DOHH2 (cell line): ENCODE measurements around the gene NUP42.

Experiments
- H3F3A ChIP-seq: fragments of 200-600 bp; sonication (generic), shearing (Covaris generic); 2 replicates; pipeline ENCODE4 v1.6.0; 2016; ENCODE audit warnings: antibody characterized with exemption, mild to moderate bottlenecking; ENCODE audit not compliant: control insufficient read depth, insufficient read depth
- H3K27ac ChIP-seq: fragments of 200-600 bp; sonication (generic); 2 replicates; pipeline ENCODE4 v1.5.1; 2014; ENCODE audit warnings: low read depth, mild to moderate bottlenecking, low read length, moderate library complexity
- H3K27me3 ChIP-seq: fragments of 200-600 bp; sonication (generic); 2 replicates; pipeline ENCODE4 v1.6.1; 2014; ENCODE audit warnings: mild to moderate bottlenecking, low read length, mixed read lengths; ENCODE audit not compliant: control insufficient read depth
- H3K36me3 ChIP-seq: fragments of 200-600 bp; sonication (generic); 2 replicates; pipeline ENCODE4 v1.6.1; 2014; ENCODE audit warnings: mild to moderate bottlenecking, low read length, moderate library complexity, mixed read lengths; ENCODE audit not compliant: control insufficient read depth
- H3K4me1 ChIP-seq: fragments of 200-600 bp; sonication (generic); 2 replicates; pipeline ENCODE4 v1.6.1; 2014; ENCODE audit warnings: mild to moderate bottlenecking, low read length, mixed read lengths; ENCODE audit not compliant: control insufficient read depth
- H3K4me2 ChIP-seq: fragments of 200-600 bp; sonication (generic); 2 replicates; pipeline ENCODE4 v1.6.0; 2014; ENCODE audit warnings: mild to moderate bottlenecking, low read length, moderate library complexity
- H3K4me3 ChIP-seq: fragments of 200-600 bp; sonication (generic); 2 replicates; pipeline ENCODE4 v1.5.1; 2014; ENCODE audit warnings: mild to moderate bottlenecking, low read length, mixed read lengths
- H3K79me2 ChIP-seq: fragments of 200-600 bp; sonication (generic); 2 replicates; pipeline ENCODE4 v1.6.1; 2014; ENCODE audit warnings: mild to moderate bottlenecking, low read length, mixed read lengths; ENCODE audit not compliant: control insufficient read depth
- H3K9me2 ChIP-seq: fragments of 200-600 bp; sonication (generic); replicated peaks from 2 replicates; pipeline ENCODE4 v1.6.1; 2014; ENCODE audit warnings: mild to moderate bottlenecking, low read length, mixed read lengths; ENCODE audit not compliant: control insufficient read depth
- H3K9me3 ChIP-seq: fragments of 200-600 bp; sonication (generic); 2 replicates; pipeline ENCODE4 v1.6.1; 2014; ENCODE audit warnings: antibody characterized with exemption, low read length, mixed read lengths; ENCODE audit not compliant: control insufficient read depth, insufficient read depth
- H4K20me1 ChIP-seq: fragments of 200-600 bp; sonication (generic); 2 replicates; pipeline ENCODE4 v1.6.0; 2014; ENCODE audit warnings: low read depth, mild to moderate bottlenecking, antibody characterized with exemption, low read length, moderate library complexity; ENCODE audit not compliant: control insufficient read depth, insufficient read depth
- CTCF ChIP-seq: fragments of 200-600 bp; sonication (generic); IDR thresholded peaks from one replicate; pipeline ENCODE4 v1.5.1; 2014; ENCODE audit warnings: antibody characterized with exemption, mild to moderate bottlenecking, low read depth, low read length; ENCODE audit not compliant: poor library complexity, severe bottlenecking
- EZH2phosphoT487 ChIP-seq: fragments of 200-600 bp; sonication (generic); IDR thresholded peaks from 2 replicates; pipeline ENCODE4 v1.6.1; 2017; ENCODE audit warnings: borderline replicate concordance, mild to moderate bottlenecking, antibody characterized with exemption, low read length, moderate library complexity, mixed read lengths

Gene NUP42

DNA sequence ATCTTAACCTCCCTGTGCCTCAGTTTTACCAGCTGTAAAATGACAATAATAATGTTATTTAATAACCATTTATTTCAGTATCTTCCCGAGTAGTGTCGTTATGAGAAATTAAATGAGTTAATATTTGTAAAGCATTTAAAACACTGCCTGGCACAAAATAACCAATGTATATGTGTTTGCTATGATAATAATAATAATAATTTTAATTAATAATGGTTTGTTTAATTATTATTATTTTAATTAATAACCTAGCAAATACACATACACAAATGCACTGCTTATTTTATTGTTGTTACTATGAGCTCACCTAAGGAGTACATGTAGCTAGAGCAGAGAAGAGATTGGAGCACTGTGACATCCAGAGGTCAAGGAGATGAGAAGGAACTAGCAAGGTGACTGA lies 46.6 kb downstream of the NUP42 start:
- TF ChIP-seq EZH2phosphoT487 (no peak), CTCF (no peak)
- no peak overlapping the region for H3K27ac ChIP-seq
- no peaks in the 10 kb centered on the region for H3F3A ChIP-seq
- H3K4me3 ChIP-seq = no peak overlapping the region
- H3K9me2 ChIP-seq = no peaks in the 10 kb centered on the region
- no peaks in the 10 kb centered on the region for H3K36me3 ChIP-seq
- no peaks in the 10 kb centered on the region for H3K4me1 ChIP-seq
- no peaks in the 10 kb centered on the region for H4K20me1 ChIP-seq
- H3K27me3 ChIP-seq = peaks cover 9% of the 10 kb centered on the region
- no peaks in the 10 kb centered on the region for H3K9me3 ChIP-seq
- H3K79me2 ChIP-seq = no peaks in the 10 kb centered on the region
- no peak overlapping the region for H3K4me2 ChIP-seq

- TF ChIP-seq EZH2phosphoT487 (no peak), CTCF (no peak)
- Histone ChIP-seq H3K79me2 (no peaks in the 10 kb centered on the region), H3K27me3 (0 out of 2 replicates have a peak, but pooled peaks cover 3% of the 10 kb centered on the region), H3K4me1 (no peaks in the 10 kb centered on the region), H3K9me2 (no peaks in the 10 kb centered on the region), H3K36me3 (no peaks in the 10 kb centered on the region), H3K4me2 (no peak overlapping the region), H3F3A (no peaks in the 10 kb centered on the region), H3K4me3 (no peak overlapping the region), H4K20me1 (no peaks in the 10 kb centered on the region), H3K27ac (no peak overlapping the region), H3K9me3 (no peaks in the 10 kb centered on the region)
These were observed 48.8 kb downstream of the NUP42 start for GRCh38 chr7:23230641-23231101.

- Histone ChIP-seq H3K9me2 (no peaks in the 10 kb centered on the region), H3K9me3 (no peaks in the 10 kb centered on the region), H3K4me2 (no peak overlapping the region), H3F3A (no peaks in the 10 kb centered on the region), H3K4me1 (no peaks in the 10 kb centered on the region), H4K20me1 (no peaks in the 10 kb centered on the region), H3K79me2 (no peaks in the 10 kb centered on the region), H3K4me3 (no peak overlapping the region), H3K27ac (no peak overlapping the region), H3K27me3 (no peaks in the 10 kb centered on the region), H3K36me3 (no peaks in the 10 kb centered on the region)
- TF ChIP-seq EZH2phosphoT487 = no peak
- TF ChIP-seq CTCF = no peak
These were observed 51.1 kb downstream of the NUP42 start for GRCh38 chr7:23232966-23233365.
